DMS79 (cell line): ENCODE data around the gene KCNK16.

Source experiments
- DNase-seq: peaks from one replicate; lab custom pipeline; 2025; lab: John Stamatoyannopoulos, UW

Gene KCNK16

DNA sequence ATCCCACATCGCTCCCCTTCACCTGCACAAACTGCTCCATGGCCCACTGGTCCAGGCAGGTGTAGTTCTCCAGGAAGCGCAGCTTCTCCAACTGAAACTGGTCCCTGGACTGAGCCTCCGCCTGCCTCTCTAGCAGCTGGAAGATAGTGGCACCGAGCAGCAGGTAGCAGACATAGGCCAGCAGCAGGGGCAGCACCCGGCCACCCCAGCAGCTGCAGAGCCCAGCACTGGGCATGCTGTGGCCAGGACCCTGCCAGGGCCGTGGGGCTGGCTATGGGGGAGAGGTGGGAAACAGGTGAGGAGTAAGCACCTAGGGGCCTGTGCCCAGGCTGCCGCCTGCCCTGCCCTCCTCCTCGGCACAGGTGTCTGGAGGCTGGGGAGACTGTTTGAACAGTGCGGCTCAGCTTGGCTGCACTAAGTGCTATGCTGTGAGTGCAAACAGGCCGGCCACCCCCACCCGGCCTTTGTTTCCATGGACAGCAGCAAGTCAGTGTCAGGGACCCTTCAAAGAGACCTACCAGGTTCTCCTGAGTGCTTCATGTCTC, at the start of gene KCNK16:
Gene KCNK16 (minus strand): TSS at position 397 of the 545 bp plus-strand sequence. CDS start 162 bp downstream, at position 235.
- DNase-seq = no peak

DNA sequence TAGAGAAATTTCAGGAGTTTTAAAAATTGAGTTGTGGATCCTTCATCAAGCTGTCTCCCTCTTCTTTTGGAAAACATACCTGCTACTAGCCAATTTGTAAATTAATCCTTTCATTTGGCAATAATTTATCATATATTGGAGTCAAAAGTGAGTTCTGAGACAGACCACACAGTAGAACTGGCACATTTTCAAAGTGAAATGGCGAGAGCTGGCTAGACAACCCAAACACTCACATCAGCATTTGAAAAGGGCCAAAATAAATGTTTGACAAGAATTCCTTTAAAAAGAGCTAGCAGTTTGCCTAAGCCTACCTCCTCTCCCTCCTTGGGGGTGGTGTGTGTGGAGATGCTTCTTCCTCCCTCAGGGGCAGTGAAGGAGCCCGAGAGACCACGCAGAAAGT, 47.9 kb upstream of the KCNK16 start:
- DNase-seq = no peak

DNA sequence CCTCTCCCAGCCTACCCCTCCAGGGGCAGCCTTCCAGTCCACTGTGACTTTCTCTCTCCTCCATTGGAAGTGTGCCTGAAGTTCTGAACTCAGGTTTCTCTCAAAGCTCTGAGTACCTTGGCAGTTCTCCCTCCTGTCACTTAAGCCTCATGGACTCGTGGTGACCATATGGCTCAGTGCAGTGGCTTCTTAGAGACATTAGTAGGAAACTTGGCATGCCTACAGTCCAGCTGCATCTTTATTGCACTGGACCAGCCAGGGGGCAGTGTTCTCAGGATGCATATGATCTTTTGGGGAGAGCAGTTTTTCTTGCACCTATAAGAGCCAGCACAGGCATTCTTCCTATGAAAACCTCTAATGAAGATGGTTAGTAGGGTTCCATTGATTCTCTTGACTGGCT, 47.5 kb upstream of the KCNK16 start:
- DNase-seq = no peak

DNA sequence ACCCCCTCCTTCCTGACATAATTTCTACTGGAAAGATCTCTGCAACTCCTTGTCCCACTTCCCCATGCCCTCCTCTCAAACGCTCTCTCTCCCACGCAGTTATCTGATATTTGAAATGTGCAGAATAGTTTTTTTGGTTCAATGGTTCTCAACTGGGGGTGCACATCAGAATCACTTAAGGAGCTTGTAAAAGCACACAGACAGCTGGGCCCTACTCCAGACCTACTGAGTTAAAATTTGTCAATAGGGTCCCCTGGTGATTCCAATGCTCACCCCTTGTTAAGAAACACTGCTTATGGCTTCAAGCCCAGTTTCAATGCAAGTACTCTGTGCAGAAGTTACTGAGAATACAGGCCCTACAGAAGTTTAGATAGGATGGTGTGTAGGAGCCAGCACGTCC, 45.2 kb upstream of the KCNK16 start:
- peak; percentile 90 for DNase-seq

DNA sequence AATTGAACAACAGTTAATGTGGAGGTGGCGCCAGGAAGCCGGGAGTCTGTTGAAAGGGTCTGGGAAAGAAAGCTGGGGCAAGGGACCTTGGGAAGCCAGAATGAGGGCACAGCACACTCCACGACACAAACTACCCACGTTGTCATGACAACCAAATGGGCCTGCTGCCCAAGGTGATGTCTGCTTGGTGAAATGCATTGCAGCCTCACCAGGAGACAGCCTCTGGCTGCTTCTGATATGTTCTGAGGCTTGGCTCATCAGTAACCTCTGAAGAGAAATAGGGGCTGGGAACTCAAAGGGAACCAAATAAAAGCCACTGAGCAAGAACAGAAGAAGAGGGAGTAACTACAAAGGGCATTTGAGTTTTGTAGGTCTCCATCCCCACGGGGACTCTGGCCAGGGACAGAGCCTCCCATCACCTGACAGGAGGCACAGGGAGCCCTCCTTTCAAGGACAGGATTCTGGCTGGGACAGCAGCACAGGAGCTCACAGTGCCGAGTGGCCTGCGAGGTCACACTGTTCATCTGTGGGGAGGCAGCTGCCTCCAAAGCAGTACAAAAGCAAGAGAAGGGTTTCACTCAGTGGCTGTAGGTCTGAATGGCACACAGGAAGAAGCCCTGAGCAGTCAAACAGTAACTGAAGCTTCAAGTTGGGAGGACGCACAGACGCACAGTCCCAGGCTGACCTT, 44.6 kb upstream of the KCNK16 start:
- peak; percentile 65 for DNase-seq

DNA sequence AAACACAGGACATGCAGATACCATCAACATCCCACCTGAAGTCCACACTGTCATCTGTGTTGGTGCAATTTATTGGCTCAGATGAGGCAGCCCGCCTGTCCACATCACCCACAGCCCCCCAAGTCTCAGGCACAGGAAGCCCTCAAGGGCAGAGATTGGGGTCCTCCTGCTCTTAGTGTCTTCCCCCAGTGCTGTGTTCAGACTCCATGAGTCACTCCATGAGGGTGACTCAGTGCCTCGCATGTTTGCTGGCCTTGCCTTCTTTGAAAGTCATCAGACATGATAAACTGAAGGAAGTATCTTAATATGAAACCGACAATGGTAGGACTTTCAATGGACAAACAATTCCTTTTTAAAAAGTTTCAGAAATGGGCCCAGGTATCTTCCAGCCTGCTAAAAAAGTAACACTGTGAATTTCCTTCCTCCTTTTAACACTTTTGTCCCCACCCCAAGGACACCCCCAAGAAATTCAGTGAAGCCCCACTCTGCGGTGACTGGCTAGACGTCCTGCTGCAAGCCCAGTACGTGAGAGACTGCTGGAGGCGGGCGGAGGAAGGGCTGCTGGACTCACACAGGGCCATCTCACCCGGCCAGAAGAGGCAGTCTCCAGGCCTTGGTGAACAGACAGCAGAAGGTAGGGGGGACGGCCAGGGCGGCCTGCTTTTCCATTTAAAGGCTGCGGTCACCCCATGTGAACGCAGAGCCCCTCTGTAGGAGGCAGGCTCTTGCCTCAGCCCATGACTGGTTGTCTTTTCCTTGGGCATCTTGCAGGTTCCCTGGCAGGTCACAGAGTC, 43.0 kb upstream of the KCNK16 start:
- no peak for DNase-seq

DNA sequence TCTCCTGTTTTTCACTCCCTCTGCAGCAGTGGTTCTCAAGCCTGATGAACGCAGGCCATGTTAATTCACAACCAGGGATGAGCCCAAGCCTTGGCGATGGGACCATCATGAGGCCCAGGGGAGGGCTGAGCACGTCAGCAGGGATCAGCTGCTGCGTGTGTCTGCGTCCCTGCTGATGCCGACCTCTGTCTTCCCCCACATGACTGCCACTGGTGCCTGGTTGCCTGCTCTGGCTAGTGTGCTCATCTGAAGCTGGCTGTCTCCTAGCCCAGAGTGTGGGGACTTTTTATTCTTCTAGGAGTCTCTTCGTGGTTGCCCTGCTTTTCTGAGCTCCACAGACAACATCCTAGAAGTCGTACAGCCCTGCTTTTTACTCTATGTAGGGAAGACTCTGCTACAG, 40.8 kb upstream of the KCNK16 start:
- DNase-seq = no peak

DNA sequence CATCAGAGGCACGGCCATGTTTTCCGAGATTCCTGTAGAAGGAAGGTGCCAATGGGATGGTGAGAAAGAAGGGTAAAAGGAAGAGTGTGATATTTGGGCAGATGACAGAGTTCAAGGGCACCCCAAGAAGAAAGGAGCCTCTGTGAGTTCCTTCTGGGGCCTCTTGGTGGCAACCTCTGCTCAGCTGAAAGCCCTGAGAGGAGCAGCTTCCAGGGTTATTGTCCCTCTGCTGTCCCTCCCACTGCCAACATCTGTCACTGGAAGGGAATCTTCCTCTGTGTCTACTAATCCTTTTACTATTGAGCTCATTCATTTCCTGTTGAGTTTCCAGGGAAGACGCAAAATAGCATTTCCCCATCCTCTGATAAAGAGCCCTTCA, 40.0 kb upstream of the KCNK16 start:
- no peak for DNase-seq

DNA sequence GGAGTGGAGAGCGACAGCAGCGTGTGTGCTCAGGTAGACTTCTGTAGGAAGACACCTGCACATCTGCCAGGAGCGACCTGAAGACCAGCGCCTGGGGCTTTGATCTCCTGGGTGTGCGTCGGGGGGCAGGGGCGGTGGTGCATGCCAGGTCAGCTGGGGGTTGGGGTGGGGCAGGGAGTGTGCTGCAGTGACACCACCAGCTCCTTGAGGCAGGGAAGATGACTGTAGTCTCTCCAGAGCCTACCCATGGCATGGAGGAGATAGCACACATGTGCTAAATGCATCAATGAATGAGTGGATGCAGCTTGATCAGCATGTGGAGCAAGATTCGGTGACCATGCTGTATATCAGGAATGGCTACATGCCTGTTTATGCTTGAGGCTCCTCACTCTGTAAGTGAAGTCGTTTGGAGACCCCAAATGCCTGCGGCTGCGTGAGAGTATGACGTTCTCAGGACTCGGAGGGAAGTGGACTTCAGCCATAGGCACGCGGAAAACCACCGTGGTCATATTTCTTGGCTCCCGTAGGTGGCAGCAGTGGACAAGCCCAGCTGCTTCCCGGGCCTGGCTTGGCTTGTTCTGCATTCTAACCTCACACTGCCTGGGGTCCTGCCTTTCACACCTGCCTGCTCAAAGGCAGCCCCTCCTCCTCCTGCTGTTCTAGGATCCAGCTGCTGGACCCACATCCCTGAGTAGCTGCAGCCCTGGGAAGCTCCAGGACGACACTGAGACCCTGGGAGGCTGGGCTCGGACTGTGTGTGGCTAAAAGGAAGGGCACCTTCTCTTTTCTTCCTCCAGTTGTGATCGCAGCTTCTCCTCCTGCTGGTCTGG, 39.4 kb upstream of the KCNK16 start:
- DNase-seq = peak; percentile 63

DNA sequence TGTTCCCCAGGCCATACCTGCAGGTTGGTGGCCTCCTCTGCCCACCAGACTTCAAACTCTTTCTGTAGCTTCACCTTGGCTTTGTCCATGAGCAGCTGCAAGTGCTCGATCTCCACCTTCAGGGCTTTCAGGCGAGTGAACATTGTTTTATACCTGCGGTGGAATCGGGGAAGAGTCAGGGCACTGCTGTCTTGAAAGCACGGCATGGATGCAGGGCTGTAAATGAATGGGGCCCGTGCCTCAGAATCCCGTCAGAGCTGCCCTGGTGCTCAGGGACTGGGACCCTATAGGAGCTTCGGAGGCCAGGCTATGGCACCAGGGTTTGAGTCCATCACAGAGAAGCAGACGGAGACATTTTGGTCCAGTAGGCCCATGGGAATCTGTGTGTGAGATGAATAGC, 37.9 kb upstream of the KCNK16 start:
- DNase-seq = no peak

DNA sequence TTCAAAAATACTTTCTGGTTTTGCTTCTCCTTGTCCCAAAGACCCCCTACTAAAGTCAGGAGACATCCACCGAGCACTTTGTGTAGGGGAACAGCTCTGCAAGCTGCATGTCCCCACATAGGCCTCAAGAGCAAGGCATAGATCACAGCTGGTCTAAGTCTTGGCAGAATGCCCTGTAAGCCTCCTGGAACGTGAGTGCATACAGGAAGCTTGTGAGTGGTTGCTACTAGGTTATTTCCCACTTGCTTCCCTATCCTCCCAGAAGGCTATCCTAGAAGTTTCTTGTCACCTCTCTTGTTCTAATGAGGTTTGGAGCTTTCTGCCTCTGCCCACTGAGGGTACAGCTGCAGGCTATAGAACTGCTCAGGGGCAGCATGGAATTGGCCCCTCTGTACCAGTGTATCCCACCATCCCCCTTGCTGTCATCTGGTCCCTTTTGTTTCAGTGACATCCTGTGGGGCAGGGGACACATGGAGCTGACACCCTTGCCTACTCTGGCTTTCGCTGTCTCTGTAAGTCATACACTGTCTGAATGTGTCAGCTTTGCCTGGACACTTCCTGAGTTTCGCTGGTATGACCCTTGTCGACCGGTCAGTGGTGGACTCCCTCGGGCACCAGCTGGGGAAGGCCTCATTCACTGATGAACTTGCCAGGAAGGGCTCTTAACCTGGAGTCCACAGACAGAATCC, 35.6 kb upstream of the KCNK16 start:
- DNase-seq = peak; percentile 86

DNA sequence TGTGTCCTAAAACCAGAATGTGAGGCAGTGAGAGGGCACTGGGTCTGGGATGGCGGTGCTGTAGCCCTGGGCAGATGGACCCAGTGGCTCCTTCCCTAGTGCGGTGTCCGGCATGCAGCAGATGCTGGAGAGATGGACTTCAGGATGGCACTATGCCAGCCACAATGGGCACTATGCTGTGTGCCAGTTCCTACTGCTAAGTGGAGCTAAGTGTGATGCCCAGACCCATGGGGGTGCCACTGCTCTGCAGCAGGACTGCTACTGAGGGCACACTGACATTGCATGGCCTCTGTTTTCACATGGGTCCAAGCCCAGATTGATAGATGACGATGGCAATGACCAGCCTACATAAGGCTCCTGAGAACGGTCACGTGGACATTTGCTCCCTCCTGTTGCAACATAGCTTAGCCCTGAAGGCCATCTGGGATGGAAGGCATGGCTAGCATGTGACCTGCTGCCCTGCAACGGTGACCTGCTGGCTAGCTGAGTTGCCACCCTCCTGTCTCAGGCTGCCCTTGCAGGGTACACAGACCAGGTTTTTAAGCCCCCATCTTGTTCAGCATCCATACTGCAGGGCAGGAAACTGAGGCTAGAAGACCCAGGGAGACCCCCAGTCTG, 31.3 kb upstream of the KCNK16 start:
- DNase-seq = no peak

DNA sequence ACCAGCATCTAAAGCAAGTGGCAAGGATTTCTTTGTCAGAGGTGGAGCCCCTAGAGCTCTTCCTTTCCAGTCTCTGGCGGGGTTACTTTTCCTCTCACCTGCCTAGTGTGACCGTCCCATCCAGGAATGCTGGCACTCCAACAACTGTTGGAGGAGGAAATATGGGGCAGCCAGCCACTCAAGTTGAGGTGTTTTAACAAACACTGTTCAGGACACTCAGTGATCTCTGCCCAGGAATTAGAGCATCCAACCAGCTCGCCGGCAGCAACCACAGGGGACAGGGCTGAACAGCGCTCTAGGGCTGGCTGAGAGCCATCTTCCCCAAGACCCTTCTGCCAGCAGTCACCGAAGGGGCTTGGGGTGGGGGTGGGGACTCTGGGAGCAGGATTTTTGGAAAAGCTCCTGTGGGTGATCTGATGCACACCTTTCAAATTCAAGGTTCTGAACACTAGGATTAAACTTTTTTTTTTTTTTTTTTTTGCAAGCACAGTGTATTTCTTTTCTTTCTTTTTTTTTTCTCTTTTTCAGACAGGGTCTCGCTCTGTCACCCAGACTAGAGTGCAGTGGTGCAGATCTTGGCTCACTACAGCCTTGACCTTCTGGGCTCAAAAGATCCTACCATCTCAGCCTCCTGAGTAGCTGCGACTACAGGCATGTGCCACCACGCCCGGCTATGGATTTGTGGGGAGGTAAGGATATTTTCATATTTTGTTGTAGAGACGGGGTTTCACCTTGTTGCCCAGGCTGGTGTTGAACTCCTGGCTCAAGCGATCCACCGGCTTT, 28.4 kb upstream of the KCNK16 start:
- DNase-seq = peak; percentile 32

DNA sequence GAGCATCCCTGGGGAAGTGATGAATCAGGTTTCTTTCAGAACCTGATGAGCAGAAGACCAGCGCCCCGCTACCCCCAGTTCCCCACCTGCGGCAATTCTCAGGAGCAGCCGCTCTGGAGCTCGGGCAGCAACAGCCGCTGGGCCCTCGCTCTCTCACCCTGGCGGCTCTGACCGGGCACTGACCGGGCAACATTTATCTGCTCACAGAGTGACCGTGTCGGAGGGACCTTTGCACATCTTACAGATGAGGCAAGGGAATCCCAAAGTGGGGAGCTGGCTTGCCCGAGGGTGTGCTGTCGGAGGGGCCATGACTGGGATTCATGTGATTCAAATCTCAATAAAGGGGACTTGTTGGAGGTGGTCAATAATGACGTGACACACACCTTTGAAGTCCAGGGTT, 26.2 kb upstream of the KCNK16 start:
- DNase-seq = no peak

DNA sequence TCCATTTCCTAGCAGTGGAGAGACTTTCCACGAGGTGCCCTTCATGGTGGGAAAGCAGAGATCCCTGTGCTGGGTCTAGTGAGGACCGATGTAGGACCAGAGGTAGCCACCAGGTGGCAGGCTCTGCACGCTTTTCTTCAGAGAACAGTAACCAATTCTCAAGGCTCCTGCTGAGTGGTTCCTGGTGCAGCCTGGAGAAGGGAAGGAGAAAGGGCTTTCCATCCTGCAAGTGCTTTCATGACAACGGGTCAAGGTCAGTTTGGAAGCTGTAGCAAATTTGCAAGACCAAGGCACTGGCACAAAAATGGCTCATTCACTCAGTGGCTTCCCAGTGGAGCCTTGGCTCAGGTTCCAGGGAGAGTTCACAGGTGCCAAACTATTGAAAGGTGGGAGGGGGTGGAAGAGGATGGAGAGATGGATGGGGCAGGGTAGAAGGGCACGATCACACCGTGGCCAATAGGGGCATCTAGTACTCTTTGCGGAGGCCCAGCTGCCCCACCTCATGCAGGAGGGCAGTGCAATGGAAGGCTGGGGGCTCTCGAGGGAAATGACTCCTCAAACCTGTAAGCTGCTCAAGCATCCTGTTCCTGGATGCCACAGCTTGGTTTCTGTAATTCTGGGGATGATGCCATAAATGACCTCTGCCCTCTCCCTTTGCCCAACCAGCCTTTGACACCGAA, 25.5 kb upstream of the KCNK16 start:
- peak; percentile 79 for DNase-seq

DNA sequence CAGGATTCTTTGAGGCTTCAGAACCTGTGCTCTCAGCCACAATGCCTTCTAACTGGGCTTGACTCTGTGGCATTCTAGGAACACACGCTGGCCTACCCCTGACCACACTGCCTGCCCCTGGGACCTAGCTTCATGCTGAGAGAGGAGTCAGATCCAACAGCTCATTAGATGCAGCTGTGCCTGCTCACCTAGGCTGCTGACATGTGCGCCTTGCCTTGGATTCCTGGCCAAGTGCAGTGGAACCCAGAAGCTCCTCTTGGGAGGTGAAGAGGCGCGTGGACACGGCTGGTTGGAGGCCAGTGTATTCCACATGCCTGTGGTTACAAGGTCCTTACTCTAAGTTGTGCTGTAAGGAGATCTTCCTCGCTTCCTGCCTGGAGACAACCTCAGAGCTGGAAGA, 24.7 kb upstream of the KCNK16 start:
- peak; percentile 99 for DNase-seq

DNA sequence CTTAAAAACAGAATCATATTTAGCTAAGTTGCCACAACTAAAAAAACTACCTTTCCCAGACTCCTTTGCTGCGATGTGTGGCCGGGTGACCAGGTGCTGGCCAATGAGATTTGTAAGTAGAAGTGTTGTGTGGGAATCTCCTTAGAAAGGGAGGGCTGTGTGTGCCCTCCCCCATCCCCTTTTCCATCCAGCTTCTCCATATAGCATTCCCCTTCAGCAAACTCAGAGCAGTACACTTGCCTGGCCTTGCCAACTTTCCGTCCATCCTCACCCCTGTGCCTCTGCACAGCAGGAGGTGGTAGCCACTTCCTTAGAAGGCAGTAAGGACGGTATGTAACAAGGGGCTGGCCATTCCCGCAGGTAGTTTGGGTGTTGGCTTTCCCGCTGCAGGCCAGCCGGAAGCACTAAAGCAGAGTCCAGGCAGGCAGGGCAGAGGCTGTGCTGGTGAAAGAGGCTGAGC, 22.3 kb upstream of the KCNK16 start:
- DNase-seq = no peak

DNA sequence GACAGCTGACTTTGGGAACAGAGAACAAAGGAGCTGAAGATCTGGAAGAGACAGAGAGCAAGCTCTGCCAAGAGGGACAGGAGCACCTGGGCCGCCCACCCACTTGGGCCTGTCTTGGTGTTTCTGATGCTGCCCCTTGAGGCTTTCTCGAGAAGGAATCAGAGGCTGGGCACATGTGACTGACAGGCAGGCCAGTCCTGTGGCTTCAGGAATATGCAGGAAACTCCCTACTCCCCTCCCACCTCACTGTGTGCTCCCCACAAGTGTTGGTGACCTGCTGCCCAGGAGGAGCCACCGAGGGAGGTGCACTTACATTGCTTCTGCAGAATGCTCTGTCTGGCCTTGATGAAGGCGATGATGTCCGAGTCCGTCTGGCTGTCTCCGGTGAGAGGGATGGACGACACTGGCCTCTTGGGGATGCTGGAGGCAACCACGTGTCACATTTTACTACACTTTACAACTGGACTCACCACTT, 20.9 kb upstream of the KCNK16 start:
- DNase-seq = no peak

DNA sequence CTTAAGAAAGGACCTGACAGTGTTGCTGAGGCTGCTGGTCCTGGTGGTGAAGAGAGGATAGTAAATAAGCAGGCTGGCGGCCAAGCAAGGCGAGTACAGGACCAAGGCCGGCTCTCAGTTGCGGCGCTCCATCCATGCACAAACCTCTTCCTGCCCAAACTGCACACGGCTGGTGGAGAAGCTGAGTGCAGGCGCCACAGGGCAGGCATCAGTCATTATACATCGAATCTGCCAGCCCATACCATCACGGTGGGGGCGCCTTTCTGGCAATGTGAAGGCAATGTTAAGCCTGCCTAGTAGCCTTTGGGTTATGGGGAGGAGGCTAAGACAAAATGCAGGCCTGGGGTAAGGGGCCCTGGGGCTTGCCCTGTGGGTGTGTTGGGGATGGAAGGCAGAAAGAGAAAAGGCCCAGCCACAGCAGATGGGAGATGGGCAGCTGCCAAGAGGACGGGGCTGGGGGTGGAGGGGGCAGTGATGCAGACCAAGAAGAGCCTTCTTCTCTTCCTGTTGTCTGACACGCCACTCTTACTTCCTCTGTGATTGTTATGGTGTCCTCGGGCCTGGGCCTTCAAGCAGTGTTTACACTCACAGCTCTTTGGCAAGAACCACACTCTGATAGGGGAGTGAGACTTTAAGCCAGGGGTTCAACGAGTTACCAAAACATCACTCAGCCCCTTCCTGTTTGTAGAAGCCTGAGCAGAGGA, 20.3 kb upstream of the KCNK16 start:
- peak; percentile 50 for DNase-seq
